Tibial artery (tissue), 4 donors: ENCODE measurements around the gene NFATC1.

Experiments used
- DNase-seq, 2 donors: peaks; one replicate each; pipeline ENCODE4 v3.0.0-alpha.2; 2019
- H3K27ac ChIP-seq, 2 donors: fragments of 200-600 bp; sonication (generic) in 1 of 2; 1 replicate in 1 of 2; 2 replicates in 1 of 2; pipeline ENCODE4 v1.5.1; 2018 to 2019; ENCODE audit warnings: mild to moderate bottlenecking in 1 of 2
- H3K27me3 ChIP-seq, 2 donors: fragments of 200-600 bp; sonication (generic) in 1 of 2; one replicate each; pipeline versions ENCODE4 v1.5.1 to v1.6.0; 2016 to 2019
- H3K36me3 ChIP-seq, 3 donors: fragments of 200-600 bp; sonication (generic) in 2 of 3; one replicate each; pipeline ENCODE4 v1.5.1; 2016 to 2019; ENCODE audit warnings: mild to moderate bottlenecking in 2 of 3
- H3K4me1 ChIP-seq, 4 donors: fragments of 200-600 bp; sonication (generic) in 2 of 4; 1 replicate in 3 of 4; 2 replicates in 1 of 4; pipeline ENCODE4 v1.5.1; 2016 to 2019
- H3K4me3 ChIP-seq, 2 donors: fragments of 200-600 bp; sonication (generic) in 1 of 2; 1 replicate in 1 of 2; 2 replicates in 1 of 2; pipeline ENCODE4 v1.5.1; 2018 to 2019; ENCODE audit warnings: mild to moderate bottlenecking in 2 of 2
- H3K9me3 ChIP-seq, 3 donors: fragments of 200-600 bp; sonication (generic) in 1 of 3; one replicate each; pipeline ENCODE4 v1.5.1; 2016 to 2019
- intact Hi-C: fragments of 100-400 bp; cut with DNase I; formaldehyde crosslinking; loops from one replicate; pipeline ENCODE4 v1.15.0; 2023; ENCODE audit warnings: low total_unique reads
- TF ChIP-seq, protein P1 (sequence below), 2 experiments: fragments of 200-600 bp in 1 of 2; fragments of 450-650 bp in 1 of 2; IDR thresholded peaks; one replicate each; pipeline ENCODE4 v1.5.1; 2017 to 2019; ENCODE audit warnings: antibody characterized with exemption in 2 of 2, mild to moderate bottlenecking in 1 of 2, moderate library complexity in 1 of 2

Gene NFATC1

DNA sequence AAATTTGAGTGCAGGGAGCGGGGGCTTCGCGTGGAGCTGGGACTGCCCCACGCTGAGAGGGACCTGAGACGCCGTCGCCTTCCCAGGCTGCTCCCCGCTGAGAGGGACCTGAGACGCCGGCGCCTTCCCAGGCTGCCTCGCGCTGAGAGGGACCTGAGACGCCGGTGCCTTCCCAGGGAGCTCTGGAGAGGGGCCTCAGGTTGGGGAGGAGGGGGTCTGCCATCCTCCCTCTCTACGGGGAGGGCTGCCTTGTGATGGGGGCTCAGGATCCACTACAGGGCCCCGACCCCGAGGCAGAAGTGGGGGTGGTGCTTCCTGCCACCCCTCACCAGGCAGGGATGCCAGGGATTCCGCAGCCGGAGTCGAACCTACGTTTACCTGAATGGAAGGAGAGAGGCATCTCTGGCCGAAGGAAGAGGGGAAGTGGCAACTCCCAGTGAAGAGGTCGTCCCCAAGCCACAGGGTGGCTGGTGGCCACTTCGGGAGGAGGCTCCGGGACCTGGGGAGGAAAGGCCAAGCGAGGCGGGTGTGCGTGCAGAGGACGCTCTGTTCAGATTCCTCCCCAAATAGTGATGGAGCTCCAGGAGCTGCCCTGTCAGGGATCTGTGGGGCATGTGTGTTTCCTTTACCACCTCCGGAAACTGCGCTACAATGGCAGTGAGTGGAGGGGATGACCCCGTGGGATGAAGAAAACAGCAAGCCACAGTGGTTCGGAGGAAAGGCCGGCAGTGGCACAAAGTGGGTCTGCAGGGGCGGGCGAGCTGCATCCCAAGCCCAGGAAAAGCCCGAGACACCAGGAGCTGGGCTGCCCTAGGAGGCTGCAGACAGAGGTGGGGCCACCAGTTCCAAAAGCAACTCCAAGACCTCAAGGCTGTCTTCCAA is 175.7 kb downstream of the NFATC1 start:
- Histone ChIP-seq H3K9me3 (peaks cover 9 to 20% (median 11%) of the 10 kb centered on the region in 3 donors), H3K27ac (no peak overlapping the region), H3K4me1 (peaks cover 0 to 21% (median 12%) of the 10 kb centered on the region in 4 donors), H3K36me3 (no peaks in the 10 kb centered on the region), H3K4me3 (no peak overlapping the region), H3K27me3 (no peaks in the 10 kb centered on the region)
- DNase-seq, result peak in 1 of 2 donors; percentile 41
- intact Hi-C loops, result no loop called here
- TF ChIP-seq, protein P1, sequence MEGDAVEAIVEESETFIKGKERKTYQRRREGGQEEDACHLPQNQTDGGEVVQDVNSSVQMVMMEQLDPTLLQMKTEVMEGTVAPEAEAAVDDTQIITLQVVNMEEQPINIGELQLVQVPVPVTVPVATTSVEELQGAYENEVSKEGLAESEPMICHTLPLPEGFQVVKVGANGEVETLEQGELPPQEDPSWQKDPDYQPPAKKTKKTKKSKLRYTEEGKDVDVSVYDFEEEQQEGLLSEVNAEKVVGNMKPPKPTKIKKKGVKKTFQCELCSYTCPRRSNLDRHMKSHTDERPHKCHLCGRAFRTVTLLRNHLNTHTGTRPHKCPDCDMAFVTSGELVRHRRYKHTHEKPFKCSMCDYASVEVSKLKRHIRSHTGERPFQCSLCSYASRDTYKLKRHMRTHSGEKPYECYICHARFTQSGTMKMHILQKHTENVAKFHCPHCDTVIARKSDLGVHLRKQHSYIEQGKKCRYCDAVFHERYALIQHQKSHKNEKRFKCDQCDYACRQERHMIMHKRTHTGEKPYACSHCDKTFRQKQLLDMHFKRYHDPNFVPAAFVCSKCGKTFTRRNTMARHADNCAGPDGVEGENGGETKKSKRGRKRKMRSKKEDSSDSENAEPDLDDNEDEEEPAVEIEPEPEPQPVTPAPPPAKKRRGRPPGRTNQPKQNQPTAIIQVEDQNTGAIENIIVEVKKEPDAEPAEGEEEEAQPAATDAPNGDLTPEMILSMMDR (IDR thresholded peaks at IDR 0.05), result no peak

- H3K9me3 ChIP-seq, result peaks cover 9 to 20% (median 11%) of the 10 kb centered on the region in 3 donors
- H3K4me3 ChIP-seq, result no peak overlapping the region
- peak in 1 of 2 donors; percentile 49 for DNase-seq
- TF ChIP-seq, protein P1 (IDR thresholded peaks at IDR 0.05), result no peak
- peaks cover 0 to 23% (median 17%) of the 10 kb centered on the region in 4 donors for H3K4me1 ChIP-seq
- H3K27ac ChIP-seq, result no peak overlapping the region
- no peaks in the 10 kb centered on the region for H3K36me3 ChIP-seq
- intact Hi-C loops, result no loop called here
- no peaks in the 10 kb centered on the region for H3K27me3 ChIP-seq
Measured at GRCh38 chr18:79572093-79572780, 176.5 kb downstream of the NFATC1 start.

DNA sequence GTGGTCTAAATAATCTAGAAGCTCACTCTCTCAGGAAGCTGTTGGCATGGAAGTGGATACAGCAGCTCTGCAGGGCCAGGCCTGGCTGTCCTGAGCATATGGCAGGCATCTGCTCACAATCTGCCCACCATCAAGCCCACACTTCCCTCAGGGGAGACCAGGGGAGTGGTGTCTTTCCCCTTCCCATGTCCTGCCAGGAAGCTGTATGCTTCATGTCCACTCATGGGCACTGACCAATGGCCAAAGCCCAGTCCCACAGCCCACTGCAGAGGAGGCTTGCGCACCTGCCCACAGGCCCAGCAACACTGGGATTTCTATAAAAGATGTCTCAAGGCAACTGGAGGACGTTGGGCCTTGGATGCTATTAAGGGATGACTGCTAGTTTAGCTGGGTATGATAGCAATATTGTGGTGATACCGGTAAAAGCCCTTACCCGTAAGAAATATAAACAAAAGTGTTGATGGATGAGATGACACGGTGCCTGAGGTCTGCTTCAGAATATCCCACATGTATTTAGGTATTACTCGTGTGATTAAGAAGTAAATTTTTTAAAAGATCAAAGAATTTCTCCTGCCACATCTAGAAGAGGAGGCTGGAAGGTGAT is 177.2 kb downstream of the NFATC1 start:
- Histone ChIP-seq H3K4me3 (no peak overlapping the region), H3K27me3 (no peaks in the 10 kb centered on the region), H3K27ac (no peak overlapping the region), H3K9me3 (peaks cover 9 to 20% (median 11%) of the 10 kb centered on the region in 3 donors), H3K36me3 (no peaks in the 10 kb centered on the region), H3K4me1 (peaks cover 0 to 23% (median 17%) of the 10 kb centered on the region in 4 donors)
- intact Hi-C loops, result no loop called here
- peak in 1 of 2 donors; percentile 29 for DNase-seq
- TF ChIP-seq, protein P1 (IDR thresholded peaks at IDR 0.05), result no peak

DNA sequence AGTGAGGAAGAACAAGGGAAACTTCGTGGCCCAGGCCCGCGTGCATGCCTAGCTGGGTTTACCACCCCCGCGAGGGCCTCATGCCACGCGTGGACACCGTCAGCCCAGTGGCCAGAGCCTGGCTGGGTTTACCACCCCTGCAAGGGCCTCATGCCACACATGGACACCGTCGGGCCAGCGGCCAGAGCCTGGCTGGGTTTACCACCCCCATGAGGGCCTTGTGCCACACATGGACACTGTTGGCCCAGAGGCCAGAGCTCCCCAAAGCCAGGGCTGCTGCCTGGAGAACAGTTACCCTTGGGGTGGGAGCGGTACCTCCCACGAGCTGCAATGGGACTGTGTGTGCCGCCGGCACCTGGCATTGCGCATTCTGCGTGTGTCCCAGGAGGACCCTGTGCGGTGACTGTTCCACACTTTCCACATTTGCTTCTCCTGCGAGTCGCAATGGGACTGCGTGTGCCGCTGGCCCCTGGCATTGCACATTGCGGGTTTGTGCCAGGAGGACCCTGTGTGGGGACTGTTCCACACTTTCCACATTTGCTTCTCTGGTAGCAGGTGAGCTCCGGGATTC is 178.3 kb downstream of the NFATC1 start:
- TF ChIP-seq, protein P1 (IDR thresholded peaks at IDR 0.05), result no peak
- Histone ChIP-seq H3K4me3 (no peak overlapping the region), H3K9me3 (peaks cover 9 to 20% (median 11%) of the 10 kb centered on the region in 3 donors), H3K4me1 (peaks cover 0 to 22% (median 21%) of the 10 kb centered on the region in 4 donors), H3K36me3 (no peaks in the 10 kb centered on the region), H3K27me3 (no peaks in the 10 kb centered on the region), H3K27ac (no peak overlapping the region)
- intact Hi-C loops, result no loop called here
- DNase-seq, result peak in 1 of 2 donors; percentile 49

- TF ChIP-seq, protein P1 (IDR thresholded peaks at IDR 0.05), result no peak
- H3K27ac ChIP-seq, result no peak overlapping the region
- H3K36me3 ChIP-seq, result no peaks in the 10 kb centered on the region
- intact Hi-C loops, result no loop called here
- no peak overlapping the region for H3K4me3 ChIP-seq
- H3K9me3 ChIP-seq, result peaks cover 9 to 20% (median 11%) of the 10 kb centered on the region in 3 donors
- H3K27me3 ChIP-seq, result no peaks in the 10 kb centered on the region
- DNase-seq, result peak in 1 of 2 donors; percentile 55
- H3K4me1 ChIP-seq, result peaks cover 0 to 22% (median 21%) of the 10 kb centered on the region in 4 donors
Measured at GRCh38 chr18:79574938-79575525, 179.3 kb downstream of the NFATC1 start.
